Spleen (tissue), 7 donors: Measurements from ENCODE around the gene CALHM4.

Source experiments
- CTCF ChIP-seq, 11 experiments: fragments of 200-600 bp in 7 of 11; fragments of 450-650 bp in 4 of 11; sonication (generic) in 4 of 11; IDR thresholded peaks in 8 of 11; conservative IDR thresholded peaks in 3 of 11; 1 replicate in 7 of 11; 2 replicates in 4 of 11; pipeline versions ENCODE4 v1.4.0 to v1.8.0; 2016 to 2021; ENCODE audit warnings: antibody characterized with exemption in 11 of 11, inconsistent platforms in 4 of 11, mild to moderate bottlenecking in 1 of 11
- POLR2AphosphoS5 ChIP-seq, 3 donors: sonication (generic); formaldehyde crosslinking; IDR thresholded peaks; one replicate each; pipeline ENCODE4 v1.5.1; 2017; ENCODE audit warnings: antibody characterized with exemption in 3 of 3
- donor health status: DM: no; HTN: no; CAD: no; lungs with moderate emphysema.
- donor health status: DM: no; HTN: no; CAD: no.
- donor health status: DM: no; HTN: no; CAD: no.

- TF ChIP-seq POLR2AphosphoS5 (IDR thresholded peaks at IDR 0.05) = no peak
- TF ChIP-seq CTCF (IDR thresholded peaks at IDR 0.05 in 8 of 11, conservative IDR thresholded peaks at IDR 0.05 in 3 of 11) = no peak
Observed at GRCh38 chr6:116571683-116572000, 18.1 kb downstream of the CALHM4 start.
